HTR-8/SVneo (cell line): Measurements from ENCODE around the gene RBBP6.

Experiments
- DNase-seq: peaks from one replicate; pipeline ENCODE4 v3.0.0; 2011; ENCODE audit warnings: low spot score, mixed read lengths; ENCODE audit not compliant: insufficient read length
- FAIRE-seq: peaks from 2 replicates; lab custom pipeline; 2011; peaks lifted over from hg19 to GRCh38; lab: Jason Lieb, UNC

The RBBP6 gene

DNA sequence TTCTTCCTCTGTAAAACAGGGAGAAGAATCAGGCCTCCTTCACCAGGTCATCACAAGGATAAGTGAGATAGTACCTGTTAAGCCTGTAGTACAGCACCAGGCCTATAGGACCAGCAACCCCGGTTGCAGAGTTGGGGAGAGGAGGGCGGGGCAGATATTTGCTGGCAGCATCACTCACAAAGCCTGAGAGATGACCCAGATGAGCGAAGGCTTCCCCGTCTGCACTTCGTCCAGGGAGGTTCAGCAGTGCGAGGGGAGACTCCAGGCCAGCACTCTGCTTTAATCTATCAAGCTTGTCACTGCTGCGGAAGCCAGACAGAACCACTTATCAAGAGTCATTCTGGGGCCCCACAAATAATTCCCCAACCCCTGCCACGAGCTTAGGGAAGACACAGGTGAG lies 15.8 kb upstream of the RBBP6 start:
- FAIRE-seq (no peak), DNase-seq (no peak)

DNA sequence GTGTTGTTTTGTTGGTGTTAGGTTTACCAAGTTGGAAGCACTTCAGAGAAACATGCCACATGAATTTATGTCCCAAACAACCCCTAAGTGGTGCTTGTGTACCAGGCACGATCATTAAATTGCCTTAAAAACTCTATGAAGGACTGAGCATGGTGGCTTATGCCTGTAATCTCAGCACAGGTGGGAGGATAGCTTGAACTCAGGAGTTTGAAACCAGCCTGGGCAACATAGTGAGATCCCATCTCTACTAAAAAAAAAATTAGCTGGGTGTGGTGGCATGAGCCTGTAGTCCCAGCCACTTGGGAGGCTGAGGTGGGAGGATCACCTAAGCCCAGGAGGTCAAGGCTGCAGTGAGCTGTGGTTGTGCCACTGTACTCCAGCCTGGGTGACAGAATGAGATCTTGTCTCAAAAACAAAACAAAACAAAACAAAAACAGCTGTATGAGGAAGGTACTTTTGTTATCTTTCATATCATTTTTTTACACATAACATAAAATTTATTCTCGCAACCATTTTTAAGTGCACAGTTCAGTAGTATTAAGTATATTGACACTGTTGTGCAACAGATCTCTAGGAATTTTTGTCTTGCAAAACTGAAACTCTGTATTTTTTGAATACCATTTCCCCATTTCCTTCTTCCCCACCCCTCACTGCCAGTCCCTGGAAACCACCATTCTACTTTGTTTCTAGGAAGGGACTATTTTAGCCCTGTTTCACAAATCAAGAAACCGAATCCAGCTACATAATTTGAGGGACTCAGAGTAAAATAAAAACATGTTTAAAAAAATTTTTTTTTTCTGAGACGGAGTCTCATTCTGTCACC lies 14.3 kb upstream of the RBBP6 start:
- no peak for DNase-seq
- no peak for FAIRE-seq

- DNase-seq: peak; percentile 48
- FAIRE-seq: no peak
Measured at GRCh38 chr16:24525970-24526559, 13.3 kb upstream of the RBBP6 start.

DNA sequence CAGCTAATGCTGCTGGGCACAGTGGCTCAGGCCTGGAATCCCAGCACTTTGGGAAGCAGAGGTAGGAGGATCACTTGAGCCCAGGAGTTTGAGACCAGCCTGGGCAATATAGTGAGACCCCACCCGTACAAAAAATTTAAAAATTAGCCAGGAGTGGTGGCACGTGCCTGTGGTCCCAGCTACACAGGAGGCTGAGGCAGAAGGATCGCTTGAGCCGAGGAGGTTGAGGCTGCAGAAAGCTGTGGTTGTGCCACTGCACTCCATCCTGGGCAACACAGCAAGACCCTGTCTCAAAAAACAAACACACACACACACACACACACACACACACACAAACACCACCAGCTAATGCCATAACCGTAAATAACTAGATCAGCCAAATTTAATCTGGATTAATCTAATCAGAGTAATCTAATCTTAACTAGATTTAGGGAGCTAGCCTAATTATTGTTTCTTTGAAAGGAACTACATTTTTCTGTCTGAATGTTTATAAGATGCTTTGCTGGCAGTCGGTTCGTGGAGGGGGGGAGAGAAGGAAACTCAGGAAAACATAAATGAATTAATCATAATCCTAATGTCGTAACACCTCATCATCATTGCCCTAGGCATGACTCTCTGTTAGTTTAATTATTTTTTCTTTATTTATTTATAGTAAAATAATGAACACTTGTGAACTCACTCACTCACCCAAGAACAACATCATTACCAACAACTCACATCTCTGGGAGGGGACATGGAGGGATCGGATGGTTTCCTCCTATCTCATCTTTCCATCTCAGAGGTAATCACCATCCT lies 12.5 kb upstream of the RBBP6 start:
- DNase-seq (no peak), FAIRE-seq (no peak)

DNA sequence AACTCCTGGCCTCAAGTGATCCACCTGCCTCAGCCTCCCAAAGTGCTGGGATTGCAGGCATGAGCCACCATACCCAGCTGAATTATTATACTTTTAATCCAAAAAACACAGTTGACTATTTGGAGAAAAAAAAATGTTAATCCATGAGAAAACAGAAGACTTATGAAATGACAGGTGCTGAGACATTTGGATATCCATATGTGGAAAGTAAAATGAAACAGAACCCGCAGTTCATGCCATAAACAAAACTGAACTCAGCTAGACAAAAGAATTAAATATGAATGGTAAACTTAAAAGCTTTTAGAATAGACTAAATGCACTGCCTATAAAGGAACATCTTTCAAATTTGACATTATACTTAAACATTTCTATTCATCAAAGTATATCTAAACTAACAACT lies 8.2 kb upstream of the RBBP6 start:
- DNase-seq (no peak), FAIRE-seq (no peak)

- DNase-seq (no peak), FAIRE-seq (no peak)
Measured at GRCh38 chr16:24534620-24535019, 4.7 kb upstream of the RBBP6 start.

GRCh38 chr16:24535827-24536226 lies 3.5 kb upstream of the RBBP6 start:
- no peak for FAIRE-seq
- no peak for DNase-seq

GRCh38 chr16:24536671-24537070 lies 2.7 kb upstream of the RBBP6 start:
- no peak for DNase-seq
- no peak for FAIRE-seq

DNA sequence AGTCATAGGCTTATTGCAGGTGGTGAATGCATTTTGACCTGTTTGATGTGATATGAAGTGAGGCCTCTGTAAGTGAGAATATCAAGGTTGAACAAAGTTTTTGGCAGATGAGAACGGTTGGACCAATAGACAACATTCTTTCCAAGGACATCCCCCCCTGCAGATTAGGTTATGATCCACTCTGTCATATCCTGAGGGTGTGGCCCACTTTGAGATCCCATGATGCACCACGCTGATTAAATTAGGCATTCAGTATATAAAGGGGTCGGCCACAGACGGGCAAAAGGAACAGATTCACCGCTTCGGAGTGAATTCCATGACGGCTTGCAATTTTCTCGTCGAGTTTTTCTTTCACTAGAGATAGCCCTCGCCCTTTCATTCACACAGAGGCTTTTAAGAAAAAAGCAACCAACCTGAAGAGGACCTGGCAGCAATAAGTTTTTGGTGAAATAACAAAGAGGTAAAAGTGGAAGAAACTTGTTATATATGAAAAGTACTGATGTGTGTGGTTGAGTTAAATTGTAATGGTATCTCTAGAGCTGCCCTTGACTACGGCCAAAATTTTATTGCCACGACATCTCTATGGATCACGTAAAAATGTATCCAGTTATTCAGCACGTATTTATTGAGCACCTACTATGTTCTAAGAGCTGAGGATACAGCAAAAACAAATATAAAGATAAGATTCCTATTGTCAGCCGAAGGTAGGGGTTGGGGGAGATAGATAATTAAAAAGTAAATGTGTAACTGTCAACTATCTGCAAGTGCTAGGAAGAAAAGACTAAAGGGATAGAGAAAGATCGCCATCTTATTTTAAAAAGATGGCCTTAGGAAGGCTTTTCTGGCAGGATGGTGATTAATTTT lies 1.7 kb upstream of the RBBP6 start:
- FAIRE-seq: no peak

GRCh38 chr16:24538756-24539294 lies 541 bp upstream of the RBBP6 start:
- DNase-seq (peak; percentile 65), FAIRE-seq (no peak)

More for the DNA sequence above, 1.7 kb upstream of the RBBP6 start:
- no peak for DNase-seq

DNA sequence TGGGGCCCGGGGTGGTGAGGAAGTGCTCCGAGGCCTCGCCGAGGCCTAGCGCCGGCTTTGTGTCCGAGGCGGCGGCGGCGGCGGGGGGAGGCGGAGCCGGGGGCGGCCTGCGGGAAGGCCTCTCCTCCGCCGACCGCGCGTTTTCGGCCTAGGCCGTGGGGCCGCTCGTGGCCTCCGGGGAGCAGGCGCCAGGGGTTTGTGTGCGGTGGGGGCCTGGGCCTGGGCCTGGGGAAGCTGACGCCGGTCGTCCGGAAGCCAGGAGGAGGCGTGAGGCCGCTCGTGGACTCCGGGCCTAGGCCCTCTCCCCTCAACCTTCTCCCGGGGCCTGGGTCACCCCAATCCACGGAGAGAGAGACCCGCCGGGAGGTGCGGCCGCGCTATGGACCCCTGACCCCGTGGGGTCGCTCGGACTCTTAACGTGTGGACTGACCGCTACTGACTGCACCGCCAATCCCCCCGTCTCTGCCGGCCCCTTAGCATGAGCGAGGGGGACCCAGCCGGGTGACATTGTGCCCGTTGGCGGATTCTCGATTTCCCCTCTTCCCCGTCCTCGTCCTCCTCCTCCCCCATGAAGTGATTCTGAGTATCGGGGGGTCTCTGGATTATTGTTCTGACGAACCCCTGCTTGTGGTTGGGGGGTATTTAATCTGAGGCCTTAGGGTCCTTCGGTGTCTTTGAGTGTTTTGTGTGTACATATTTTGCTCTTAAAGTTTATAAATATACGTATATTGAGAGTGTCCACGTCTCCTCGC lies 660 bp downstream of the RBBP6 start:
- FAIRE-seq: no peak
- DNase-seq: no peak

GRCh38 chr16:24540602-24541210 lies 1.3 kb downstream of the RBBP6 start:
- no peak for FAIRE-seq
- DNase-seq: no peak

- no peak for DNase-seq
- FAIRE-seq: no peak
Measured at GRCh38 chr16:24541233-24541933, 2.0 kb downstream of the RBBP6 start.

DNA sequence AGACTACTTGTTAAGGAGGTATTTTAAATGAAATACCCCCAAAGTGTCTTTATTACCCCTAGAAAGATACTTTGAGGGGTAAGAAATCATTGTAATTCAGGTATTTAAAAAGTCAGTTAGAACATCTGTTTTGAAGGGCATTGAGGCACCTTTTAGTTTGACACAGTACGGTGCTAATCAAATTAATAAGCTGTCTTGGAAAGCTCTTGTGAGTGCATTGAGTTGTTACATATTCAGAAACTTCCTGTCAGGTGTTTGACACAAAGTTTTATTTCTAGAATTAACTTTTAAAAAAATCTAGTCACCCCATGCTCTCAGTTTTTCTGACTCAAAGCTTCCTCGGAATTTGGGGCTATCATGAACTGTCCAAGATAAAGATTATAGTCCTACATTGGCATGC lies 4.6 kb downstream of the RBBP6 start:
- no peak for FAIRE-seq
- DNase-seq: no peak

DNA sequence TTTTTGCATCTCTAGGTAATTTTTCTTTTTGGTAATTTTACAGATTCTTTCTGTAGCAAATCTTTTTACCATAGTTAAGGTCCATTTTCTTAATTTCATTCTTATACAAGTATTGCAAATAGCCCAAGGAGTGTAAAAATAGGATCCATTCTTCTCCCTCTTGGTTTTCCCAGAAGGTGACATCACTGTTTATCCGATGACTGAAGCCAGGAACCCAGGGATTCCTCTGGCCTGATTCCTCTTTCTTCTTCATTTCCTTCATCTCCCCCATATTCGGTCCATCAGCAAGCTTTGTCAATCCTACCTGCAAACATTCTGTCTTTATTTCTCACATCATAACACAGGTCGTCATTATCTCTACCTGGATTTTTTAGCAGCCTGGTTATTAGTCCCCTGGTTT lies 5.3 kb downstream of the RBBP6 start:
- no peak for DNase-seq
- FAIRE-seq: no peak

- no peak for DNase-seq
- no peak for FAIRE-seq
Measured at GRCh38 chr16:24550295-24550694, 10.9 kb downstream of the RBBP6 start.

DNA sequence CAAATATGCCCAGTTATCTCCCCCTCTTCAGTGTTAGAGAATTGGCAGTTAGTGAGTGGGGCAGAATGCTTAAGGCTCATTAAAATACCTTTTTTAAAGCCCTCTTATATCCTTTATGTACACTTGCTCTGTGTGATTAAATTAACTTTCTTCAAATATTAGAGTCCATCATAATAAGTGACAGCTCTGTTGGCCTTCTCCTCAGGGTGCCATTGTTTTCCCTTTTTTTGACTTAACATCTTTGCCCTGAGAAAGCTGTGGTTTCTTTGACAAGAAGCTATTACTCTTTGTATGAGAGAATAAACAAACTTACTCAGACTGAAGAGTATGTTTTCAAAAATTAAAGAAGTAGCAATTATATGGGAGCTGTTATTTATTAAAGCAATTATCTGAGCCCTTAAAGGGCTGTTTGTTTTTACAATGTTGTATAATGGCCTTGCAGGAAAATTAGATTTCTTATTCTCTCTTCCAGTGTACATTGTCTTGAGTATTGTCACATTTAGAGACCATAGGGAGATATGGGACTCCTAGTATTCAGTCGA lies 13.4 kb downstream of the RBBP6 start:
- FAIRE-seq (no peak), DNase-seq (no peak)

- FAIRE-seq: no peak
- DNase-seq: no peak
Measured at GRCh38 chr16:24553983-24554382, 14.6 kb downstream of the RBBP6 start.
